ENCODE data around the gene JAK1.

- TF ChIP-seq CTCF (IDR thresholded peaks at IDR 0.05) (no peak), POLR2A (IDR thresholded peaks at IDR 0.05) (no peak), POLR2AphosphoS5 (IDR thresholded peaks at IDR 0.05) (no peak), EP300 (IDR thresholded peaks at IDR 0.05) (no peak)
Measured at GRCh38 chr1:64867266-64867665, 99.1 kb downstream of the JAK1 start.

All from sigmoid colon (tissue), 4 donors.